GM19372 (cell line): ENCODE results near the gene ARHGEF6.
"Not testable (repeated sequence)": the region's sequence is repeated elsewhere in the genome, so short reads cannot be mapped to it uniquely, and the experiment has no call there.

Experiments
- ATAC-seq: cut with Tn5 transposase; IDR thresholded peaks from one replicate; pipeline ENCODE4 v1.9.1; 2021; ENCODE audit warnings: mild to moderate bottlenecking, low read depth, moderate library complexity; ENCODE audit not compliant: unreplicated experiment

Gene ARHGEF6

DNA sequence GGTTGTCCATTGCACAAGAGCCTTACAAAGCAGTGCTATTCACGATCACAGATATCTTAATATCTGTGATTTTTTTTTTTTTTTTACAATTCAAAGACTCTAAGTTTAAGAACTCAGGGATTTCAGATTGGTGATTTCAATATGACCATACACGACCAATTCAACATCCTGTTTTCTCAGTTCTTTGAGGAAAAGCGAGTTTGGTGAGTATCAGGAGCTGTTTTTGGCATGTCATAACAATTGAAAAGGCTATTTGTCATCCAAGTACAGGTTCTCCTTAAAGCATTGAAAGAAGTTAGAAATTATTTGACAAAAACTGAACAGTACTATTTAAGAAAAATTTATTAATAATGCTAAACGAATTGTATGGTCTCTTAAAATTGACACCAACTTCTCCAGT is 9.1 kb upstream of the ARHGEF6 start:
- no peak for ATAC-seq

DNA sequence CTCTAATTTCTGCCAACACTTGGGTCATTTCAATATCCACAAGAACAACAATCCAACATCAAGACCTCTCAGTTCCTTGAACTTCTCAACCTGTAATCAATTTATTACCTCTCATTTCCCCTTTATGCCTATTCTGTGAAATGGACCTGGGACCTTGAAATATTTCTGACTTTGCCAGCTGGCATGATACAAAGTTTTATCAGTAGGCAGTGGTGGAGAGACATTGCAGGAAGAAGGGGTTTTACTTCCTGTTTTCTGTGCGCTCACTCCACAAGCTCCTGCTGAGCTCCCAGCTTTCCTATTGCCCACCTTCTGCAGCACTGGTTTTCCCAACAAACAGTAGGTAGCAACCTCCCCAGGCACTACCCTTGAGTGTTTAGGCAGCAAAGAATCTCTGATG is 3.5 kb upstream of the ARHGEF6 start:
- ATAC-seq, result no peak

DNA sequence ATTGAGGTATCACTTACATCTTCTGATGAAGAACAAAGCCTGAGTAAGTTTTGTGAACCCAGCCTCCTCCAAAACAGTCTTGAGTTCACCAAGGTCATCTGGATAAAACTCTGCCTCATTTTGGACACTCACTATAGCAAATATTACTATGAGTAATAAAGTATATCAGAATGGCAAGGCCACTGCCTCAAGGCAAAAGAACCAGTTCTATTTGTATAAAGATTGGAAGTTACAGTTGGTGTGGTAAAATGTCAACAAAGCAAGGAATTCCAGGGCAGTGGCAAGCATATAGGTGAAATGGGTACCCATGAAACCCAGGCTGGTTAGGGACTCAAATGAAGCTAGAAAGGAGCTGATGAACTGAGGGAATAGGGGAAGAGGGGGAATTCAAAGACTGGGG is 2.4 kb upstream of the ARHGEF6 start:
- ATAC-seq, result no peak

DNA sequence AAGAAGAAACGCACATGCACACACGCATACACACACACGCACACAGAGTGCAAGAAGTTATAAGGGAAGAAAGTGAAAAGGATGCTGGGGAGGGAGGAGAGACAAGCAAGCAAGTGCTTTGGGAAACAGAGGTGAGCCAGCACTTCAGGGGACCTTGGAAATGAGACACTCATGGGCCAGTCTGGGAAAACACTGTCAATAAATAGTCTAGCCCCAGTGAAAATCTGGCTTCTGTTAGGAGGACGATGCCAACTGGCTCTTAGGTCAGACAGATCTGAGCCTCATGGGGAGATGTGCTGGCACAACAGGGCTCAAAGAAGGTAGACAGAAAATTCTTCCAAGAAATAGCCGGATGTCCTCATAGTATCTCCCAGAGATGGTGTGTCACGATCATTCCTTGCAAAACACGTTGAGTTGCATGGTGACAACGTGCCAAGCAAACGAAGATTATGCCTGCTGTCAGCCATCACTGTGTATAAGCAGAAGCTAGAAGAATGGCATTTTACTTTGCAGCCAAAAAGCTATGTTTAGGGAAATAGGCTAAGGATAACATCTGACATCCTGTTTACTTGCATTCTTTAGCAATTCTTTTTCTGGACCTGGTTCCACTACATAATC is 557 bp upstream of the ARHGEF6 start:
- ATAC-seq, result no peak

DNA sequence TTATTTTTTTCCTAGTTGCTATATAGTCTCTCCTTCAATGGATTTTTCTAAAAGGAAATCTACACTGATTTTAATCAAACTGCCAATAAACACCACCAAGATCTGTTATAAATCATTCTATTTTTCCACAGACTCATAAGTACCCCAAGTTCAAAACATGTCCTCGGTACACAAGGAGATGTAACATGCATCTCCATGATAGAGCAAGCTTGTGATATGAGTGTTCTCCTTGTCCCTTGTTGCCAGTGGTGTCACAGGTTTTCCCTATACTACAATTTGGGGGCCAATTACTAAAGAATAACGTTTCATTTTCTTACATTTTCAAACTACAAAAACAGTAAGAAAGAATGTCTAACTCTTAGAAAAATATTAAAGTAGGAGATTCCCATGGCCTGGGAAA is 491 bp downstream of the ARHGEF6 start:
- no peak for ATAC-seq

DNA sequence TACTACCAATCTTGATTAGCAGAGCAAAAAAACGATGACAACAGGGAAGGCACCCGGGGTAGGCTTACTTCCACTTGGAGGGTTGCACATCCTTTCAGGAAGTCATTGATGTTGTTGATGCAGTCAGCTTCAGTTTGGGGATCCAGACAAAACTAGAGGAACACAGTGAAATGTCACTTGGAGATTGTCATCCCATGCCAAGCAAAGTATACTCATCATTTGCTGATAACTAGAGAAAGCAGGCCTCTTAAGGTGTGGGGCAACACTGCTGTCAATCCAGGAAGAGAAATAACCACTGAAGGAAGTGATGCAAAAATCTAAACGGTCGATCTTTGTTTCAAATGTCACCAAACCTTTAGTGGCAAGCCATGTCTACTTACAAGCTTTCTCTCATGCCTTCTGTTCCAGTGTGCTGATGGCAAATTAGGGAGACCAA is 1.4 kb downstream of the ARHGEF6 start:
- ATAC-seq, result no peak

DNA sequence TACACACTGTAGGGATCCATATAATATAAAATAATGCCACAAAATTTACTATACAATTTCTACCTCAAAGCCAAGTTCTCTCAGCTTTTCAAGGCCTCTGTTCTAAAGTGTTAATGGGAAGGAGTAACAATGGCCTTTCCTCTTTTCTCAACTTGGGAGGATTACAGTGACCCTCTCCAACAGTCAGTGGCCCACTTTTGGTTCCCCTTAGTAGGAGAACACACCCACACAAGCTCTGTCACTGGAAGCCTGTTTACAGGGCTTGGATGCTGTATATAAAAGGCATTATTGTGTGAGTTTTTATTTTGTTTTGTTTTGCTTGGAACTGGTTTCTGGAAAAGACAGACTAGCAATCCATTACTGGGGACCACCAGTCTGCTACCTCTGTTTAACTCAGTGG is 1.8 kb downstream of the ARHGEF6 start:
- ATAC-seq, result no peak

DNA sequence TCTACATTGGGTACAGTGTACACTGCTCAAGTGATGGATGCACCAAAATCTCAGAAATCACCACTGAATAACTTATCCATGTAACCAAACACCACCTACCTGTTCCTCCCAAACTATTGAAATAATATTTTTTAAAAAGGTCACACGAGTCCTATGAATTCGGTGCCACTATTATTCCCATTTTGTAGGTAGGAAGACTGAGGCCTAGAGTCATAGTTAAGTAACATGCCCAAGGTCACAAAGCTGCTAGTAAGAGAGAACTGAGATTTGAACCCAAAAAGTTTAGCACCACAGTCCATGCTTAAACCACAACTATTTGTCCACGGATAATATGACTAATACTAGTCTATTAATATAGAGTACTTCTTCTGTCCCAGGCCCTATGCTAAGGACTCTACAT is 2.7 kb downstream of the ARHGEF6 start:
- ATAC-seq, result no peak

DNA sequence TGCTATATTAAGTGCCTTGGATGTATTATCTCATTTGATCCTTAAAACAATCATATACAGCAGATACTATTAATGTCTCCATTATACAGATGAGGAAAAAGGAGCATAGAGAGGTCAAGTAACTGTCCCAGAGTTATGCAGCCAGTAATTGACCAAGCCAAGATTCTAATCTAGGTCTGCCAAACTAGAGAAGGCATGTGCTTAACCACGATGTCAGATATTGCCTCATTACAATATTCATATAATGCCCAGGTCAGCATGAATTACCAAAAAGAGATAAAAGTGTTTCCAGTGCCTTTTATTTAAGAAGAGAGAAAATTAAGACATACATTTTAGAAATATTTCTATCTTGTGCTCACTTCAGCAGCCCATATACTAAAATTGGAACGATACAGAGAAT is 7.1 kb downstream of the ARHGEF6 start:
- no peak for ATAC-seq

DNA sequence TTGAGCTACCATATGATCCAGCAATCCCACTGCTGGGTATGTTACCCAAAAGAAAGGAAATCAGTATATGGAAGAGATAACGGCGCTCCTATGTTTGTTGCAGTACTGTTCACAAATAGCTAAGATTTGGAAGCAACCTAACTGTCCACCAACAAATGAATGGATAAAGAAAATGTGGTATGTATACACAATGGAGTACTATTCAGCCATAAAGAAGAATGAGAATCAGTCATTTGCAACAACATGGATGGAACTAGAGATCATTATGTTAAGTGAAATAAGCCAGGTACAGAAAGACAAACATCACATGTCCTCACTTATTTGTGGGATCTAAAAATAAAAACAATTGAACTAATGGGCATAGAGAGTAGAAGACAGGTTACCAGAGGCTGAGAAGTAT is 8.9 kb downstream of the ARHGEF6 start:
- ATAC-seq, result not testable (repeated sequence)

DNA sequence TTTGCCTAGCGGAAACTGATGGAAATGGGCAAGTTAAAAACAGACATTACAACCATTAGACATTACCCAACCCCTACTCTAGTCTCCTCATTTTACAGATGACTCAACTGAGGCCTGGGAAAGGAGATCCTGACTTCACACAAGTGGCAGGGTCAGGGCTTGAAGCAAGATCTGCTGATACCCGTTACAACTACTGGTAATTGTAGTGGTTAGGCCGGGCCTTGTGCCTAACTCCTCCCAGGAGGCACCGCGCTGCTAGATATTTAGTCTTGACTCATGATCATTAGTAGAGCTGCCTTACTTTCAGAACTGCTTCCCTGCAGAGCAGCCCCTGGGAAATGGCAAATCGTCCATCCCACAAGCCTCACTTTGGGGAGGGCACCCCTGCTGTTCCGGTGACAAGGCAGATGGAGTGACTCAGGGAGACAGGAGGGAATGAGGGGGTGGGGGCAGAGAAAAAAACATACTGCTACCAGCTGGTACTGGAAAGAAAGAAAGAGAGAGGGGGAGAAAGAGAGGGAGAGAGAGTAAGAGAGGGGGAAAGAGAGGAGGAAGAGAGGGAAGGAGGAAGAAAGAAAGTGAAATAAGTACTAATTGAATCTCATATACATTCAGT is 12.2 kb downstream of the ARHGEF6 start:
- ATAC-seq, result no peak

DNA sequence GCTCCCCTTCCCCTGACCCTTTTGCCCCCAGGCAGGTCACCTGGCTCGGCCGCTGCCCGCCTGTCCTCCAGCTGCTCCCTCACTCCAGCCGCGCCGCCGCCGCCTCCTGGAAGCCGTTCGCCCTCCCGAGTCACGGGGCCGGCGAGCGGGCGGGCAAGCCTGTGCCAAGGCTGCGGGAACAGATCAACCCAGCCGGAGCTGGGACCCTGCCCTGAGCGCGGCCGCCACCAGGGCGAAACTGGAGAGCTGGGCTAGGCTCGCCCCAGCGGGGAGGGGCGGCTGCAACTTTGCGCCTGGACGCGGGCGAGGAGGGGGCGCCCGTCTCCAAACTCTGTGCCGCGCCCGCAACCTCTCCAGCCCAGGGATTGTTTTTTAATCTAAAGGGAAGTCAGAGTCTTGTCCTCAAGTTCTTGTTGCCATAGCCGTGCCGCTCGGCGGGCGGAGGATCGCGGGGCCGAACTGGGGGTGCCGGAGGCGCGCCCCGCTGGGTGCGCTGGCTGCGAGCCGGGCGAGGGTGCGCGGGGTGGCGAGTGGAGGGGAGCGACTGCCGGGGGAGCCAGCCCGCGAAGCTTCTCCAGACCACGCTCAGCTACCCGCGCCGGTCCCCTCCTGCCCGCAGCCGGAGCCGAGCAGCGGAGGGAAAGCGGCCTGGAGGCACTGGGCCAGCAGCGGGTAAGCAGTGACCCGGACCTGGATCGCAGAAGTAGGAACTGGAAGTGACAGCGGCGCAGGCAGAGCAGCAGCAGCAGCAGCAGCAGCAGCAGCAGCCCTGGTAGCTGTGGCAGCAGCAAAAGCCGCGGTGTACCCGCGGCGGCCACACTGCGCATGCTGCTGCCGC is 13.4 kb downstream of the ARHGEF6 start:
- peak; percentile 76 for ATAC-seq

DNA sequence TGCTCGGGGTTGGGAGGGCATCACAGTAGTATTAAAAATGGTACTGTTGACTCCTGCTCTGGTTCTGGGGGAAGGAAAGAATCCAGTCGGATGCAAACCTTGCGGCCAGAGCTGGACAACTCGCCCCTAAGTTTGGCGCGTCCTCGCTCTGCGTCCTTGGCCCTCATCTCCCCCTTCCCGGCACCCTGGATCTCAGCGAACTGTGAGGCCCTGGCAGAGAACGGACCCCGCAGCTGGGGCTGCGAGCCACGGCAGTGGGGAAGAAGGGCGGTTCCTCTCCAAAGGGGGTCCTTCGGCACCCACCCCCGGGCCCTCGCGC is 14.0 kb downstream of the ARHGEF6 start:
- no peak for ATAC-seq

DNA sequence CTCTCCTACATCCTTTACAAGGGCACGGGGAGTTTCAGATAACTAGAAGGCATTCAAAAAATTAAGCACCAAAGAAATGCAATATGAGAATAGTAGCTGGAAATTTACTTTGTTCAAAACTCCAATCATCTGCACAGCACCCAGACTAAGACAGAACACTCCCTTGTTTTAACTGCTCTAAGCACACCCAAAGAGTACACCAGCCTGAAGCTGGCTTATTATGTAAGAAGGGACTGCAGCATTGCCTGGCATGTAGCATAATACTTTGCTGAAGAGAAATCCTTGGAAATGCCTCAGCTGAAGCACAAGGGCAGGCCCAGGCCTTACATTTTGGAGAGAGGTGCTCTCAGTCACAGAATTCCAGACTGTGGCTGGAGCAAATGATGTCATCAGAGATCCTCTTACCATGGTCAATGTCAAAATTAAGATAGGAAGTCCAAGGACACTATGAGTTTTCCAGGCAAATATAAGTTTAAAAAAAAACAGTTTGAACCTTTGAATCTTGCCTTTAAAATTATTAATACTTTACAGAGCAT is 14.8 kb downstream of the ARHGEF6 start:
- no peak for ATAC-seq

DNA sequence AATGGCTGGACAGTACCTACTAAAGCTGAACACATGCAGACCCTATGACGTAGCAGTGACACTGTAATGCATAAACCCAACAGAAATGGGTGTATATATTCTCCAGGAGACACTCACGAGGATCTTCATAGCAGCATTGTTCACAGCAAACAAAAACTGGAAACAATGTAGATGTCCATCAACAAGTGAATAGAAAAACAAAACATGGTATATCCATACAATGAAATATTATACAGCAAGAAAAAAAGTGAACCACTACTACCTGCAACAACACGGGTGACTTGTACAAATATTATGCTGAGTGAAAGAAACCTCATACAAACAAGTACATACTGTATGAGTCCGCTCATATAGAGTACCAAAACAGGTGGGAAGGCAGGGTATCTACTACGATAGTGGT is 16.5 kb downstream of the ARHGEF6 start:
- ATAC-seq, result no peak

DNA sequence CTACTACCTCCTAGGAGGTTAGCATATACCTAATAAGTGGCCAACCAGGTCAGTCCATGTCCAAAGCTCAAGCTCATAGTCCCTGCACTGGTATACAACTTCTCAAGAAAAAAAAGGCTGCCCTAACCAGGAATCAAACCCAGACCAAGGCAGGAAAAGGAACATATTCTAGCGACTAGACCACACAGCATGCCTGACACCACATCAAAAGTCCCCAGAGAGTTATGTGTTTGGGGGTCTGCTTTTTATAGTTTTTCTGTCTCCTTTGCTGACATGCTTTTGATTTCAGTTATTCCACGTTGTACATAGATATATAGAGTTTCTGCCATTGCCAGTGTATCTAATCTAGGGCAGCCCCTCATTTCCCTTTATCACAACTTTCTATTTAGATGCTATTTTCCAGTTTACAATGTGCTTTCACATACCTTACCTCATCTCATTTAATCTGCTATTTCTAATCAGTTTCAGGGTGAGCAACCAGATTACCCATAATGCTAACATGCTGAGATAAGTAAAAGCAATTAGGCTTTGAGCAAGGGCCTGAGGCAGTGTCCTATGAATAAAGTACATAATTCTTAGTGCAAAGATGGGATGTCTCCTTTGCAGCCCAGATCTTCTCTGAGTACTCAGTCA is 17.8 kb downstream of the ARHGEF6 start:
- no peak for ATAC-seq

DNA sequence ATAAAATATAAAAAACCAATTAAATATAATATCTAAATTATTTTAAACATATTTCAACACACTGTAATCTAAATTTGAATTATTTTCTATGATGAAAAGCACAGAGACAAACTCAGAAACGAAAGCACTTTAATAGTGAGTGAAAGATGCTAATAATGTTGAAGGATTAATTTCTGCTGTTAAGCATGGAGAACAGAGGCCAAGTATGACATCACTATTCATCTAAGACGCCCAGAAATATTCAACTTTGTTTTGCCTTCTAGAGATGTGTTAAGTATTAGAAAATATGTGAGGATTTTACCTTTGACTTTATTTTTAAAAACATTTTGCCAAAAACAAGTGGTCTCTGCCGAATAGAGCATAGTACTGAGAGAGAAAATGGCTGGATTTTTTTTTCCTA is 19.3 kb downstream of the ARHGEF6 start:
- no peak for ATAC-seq

DNA sequence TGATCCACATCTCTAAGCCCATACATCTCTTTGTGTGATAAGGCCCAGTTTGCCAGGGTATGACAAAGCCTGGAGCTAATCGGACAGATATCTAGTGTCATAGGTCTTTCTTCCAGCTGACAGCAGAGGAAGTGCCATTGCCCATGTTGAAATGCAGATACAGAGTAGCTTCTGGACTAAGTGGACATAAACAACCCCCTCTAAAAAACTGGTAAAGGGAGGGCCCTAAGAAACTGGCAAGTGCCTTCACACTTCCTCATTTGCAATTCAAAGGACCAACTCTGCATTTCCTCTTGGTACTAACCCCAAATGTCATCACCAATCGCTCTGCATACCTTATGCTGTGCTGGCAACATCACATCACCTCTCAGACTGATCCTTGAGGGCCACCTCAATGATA is 20.8 kb downstream of the ARHGEF6 start:
- peak; percentile 76 for ATAC-seq

DNA sequence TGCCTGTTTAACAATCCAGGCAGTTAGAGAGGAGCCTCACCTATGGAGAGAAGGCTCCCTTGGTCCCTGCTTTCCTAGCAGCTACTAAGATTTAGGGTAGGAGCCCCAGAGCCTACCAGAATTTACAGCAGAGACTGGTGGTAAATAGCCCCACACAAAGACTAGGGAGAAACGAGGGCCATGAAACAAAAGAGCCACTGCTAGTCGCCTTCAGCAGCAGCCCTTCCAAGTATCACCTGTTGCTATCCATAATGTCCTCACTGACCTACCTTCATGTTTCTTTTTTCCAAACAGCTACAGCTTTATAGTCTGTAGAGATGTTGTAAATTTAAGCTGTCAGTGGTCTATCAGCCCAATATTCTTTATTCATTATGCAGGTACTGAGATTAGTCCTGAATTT is 25.3 kb downstream of the ARHGEF6 start:
- no peak for ATAC-seq

DNA sequence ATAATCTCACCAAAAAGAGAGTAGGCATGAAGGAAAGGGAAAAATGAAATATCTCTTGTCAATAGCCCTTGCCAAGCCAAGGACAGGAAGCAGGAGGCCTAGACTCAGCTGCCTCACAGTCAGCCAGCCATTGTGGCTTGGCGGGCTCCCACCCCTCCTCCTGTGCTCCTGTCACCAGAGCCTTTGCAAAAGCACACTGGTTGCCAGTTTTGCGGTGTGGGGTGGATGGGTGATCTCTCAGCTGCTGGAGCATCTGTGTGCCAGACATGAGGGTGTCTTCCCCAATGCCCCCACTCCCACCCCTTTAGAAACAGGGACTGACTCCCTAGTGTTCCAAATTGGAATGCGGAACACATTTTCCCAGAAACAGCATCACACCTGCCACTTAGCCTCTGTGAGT is 26.1 kb downstream of the ARHGEF6 start:
- no peak for ATAC-seq

DNA sequence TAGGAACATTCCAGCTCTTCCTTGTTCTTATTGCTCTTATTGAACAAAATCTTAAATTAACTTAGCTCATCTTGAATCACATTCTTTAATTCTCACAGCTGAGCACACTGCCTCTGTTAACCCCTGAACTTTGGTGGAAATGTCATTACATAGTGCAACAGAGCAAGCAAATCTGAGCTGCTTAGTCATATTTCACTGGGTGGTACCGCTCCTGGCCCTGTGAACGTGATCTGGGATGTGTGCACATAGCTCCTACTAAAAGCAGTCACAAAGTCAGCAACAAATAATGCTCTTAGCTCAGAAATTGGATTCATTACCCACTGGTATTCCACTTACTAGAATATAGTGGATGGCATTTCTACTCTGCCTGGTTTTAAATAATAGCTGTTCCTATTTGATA is 27.9 kb downstream of the ARHGEF6 start:
- ATAC-seq, result no peak
